Measurements from ENCODE around the gene EXOSC7. TPM values are rescaled to one million over a fixed set of nuclear protein-coding genes. Genes with fewer than 3 reads are reported as not detected.
A peak's percentile ranks its signal among the peaks of the same experiment; 100 is the strongest.

EXOSC7 gene
- polyA plus RNA-seq, 1 of the 3 experiments (the other 2 are of a cell fraction) = 83.5 TPM

DNA sequence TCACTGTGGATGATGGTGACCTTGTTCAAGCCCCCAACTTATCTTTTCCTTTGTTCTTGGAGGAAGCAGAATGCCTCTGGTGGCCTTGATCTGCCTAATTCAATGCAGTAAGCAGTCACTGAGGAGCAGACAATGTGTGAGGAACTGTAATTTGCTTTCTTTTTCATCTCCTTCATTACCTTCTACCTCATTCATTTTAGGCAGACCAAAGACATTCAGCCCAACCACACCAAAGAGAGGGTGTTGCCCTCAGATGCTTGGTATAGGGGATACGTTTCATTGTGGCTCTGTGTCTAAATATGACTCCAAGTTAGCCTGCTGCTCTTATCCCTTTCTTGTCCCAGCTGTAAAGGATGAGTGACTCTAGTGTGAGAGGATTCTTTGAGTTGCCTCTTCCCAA, 15.3 kb downstream of the EXOSC7 start (continued):
- TF ChIP-seq, protein P1, sequence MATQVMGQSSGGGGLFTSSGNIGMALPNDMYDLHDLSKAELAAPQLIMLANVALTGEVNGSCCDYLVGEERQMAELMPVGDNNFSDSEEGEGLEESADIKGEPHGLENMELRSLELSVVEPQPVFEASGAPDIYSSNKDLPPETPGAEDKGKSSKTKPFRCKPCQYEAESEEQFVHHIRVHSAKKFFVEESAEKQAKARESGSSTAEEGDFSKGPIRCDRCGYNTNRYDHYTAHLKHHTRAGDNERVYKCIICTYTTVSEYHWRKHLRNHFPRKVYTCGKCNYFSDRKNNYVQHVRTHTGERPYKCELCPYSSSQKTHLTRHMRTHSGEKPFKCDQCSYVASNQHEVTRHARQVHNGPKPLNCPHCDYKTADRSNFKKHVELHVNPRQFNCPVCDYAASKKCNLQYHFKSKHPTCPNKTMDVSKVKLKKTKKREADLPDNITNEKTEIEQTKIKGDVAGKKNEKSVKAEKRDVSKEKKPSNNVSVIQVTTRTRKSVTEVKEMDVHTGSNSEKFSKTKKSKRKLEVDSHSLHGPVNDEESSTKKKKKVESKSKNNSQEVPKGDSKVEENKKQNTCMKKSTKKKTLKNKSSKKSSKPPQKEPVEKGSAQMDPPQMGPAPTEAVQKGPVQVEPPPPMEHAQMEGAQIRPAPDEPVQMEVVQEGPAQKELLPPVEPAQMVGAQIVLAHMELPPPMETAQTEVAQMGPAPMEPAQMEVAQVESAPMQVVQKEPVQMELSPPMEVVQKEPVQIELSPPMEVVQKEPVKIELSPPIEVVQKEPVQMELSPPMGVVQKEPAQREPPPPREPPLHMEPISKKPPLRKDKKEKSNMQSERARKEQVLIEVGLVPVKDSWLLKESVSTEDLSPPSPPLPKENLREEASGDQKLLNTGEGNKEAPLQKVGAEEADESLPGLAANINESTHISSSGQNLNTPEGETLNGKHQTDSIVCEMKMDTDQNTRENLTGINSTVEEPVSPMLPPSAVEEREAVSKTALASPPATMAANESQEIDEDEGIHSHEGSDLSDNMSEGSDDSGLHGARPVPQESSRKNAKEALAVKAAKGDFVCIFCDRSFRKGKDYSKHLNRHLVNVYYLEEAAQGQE (IDR thresholded peaks at IDR 0.05; ENCODE audit: low read depth, low read length) = no peak
- TF ChIP-seq POLR2AphosphoS5 (IDR thresholded peaks at IDR 0.05; ENCODE audit: low read depth, low read length) (no peak), TEAD4 (IDR thresholded peaks at IDR 0.05; ENCODE audit: borderline replicate concordance, insufficient read depth) (no peak), RFX5 (IDR thresholded peaks at IDR 0.05; ENCODE audit: low read length) (no peak), GATA2 (CRISPR knock-in tag; IDR thresholded peaks at IDR 0.05) (no peak), RCOR1 (IDR thresholded peaks at IDR 0.05; ENCODE audit: low read length) (no peak), JUND (IDR thresholded peaks at IDR 0.05) (no peak), NRF1 (IDR thresholded peaks at IDR 0.05; ENCODE audit: low read depth, low read length) (no peak)
- TF ChIP-seq, protein P2, sequence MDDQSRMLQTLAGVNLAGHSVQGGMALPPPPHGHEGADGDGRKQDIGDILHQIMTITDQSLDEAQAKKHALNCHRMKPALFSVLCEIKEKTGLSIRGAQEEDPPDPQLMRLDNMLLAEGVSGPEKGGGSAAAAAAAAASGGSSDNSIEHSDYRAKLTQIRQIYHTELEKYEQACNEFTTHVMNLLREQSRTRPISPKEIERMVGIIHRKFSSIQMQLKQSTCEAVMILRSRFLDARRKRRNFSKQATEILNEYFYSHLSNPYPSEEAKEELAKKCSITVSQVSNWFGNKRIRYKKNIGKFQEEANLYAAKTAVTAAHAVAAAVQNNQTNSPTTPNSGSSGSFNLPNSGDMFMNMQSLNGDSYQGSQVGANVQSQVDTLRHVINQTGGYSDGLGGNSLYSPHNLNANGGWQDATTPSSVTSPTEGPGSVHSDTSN (IDR thresholded peaks at IDR 0.05) = no peak

DNA sequence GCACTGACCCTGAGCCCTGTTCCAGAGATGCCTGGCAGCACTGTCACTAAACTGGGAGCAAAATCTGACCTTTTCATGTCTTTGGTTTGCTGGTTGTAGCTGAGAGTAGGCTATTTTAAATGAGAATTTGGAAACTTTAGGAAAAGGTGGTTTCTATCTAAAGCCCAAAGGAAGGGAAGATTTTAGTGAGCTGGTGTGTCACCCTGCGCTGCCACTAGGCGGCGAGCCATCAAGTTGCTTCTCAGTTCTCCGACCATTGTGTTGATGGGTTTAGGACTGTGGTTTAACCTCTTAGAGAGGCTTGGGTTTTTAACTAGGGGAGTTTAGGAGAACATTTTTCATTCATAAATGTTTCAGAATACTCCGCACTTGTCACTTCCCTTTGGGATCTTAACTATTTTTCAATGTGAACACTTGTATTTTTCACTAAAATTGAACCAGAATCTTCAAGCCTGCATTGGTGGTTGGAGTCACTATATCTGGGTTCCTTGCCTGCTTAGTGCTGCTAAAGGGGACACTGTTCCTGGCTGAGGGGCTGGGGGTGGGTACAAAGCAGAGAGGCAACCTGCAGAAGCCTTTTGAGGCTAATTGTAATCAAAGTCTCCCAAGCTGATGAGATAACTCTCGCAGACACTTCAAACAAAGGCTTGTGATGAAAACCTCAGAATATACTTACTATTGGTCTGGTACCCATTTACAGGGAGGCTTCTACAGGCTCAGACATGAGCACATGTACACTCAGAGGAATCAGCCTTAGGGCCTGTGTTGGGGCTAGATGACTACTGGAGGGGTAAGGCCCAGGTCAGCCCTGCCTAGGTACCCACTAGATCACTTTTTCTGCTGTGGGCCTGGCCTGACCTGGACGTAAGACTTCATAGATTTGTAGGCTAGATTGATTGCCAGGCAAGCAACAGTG, 16.8 kb downstream of the EXOSC7 start:
- Histone ChIP-seq H3K36me3 (replicated peaks in 1 of 2; ENCODE audit: control insufficient read depth in 1 of 2, insufficient read depth in 2 of 2, low read length in 1 of 2) (peaks cover 8 to 41% of the 10 kb centered on the region in 2 experiments), H3K79me2 (ENCODE audit: insufficient read depth) (peaks cover 13% of the 10 kb centered on the region; the same call in 1 of the 2 replicates), H3K27me3 (ENCODE audit: insufficient read depth) (no peaks in the 10 kb centered on the region), H3F3A (replicated peaks; ENCODE audit: insufficient read depth) (no peaks in the 10 kb centered on the region), H4K20me1 (ENCODE audit: insufficient read depth) (0 out of 2 replicates have a peak, but pooled peaks cover 5% of the 10 kb centered on the region), H3K4me3 (ENCODE audit: low read depth in 2 of 2, low read length in 1 of 2) (peak overlapping the region in 1 of 2 experiments; percentile 35; a peak in 1 of 4 replicates), H2AFZ (ENCODE audit: low read depth) (no peak overlapping the region), H3K9me3 (no peaks in the 10 kb centered on the region), H3K27ac (ENCODE audit: low read depth in 2 of 2, low read length in 1 of 2) (0 out of 4 replicates have a peak overlapping the region, but pooled peaks of 1 of the 2 experiments have one; percentile 30), H3K4me1 (ENCODE audit: control insufficient read depth in 1 of 2, insufficient read depth in 2 of 2, low read depth in 1 of 2, low read length in 1 of 2) (peaks cover 31 to 34% of the 10 kb centered on the region in 2 experiments; a peak in 3 of 4 replicates), H3K4me2 (no peak overlapping the region), H3K9ac (no peak overlapping the region), H3K9me2 (no peaks in the 10 kb centered on the region)
- POLR2A ChIA-PET = no interaction called here
- TF ChIP-seq TAF1 (IDR thresholded peaks at IDR 0.05; ENCODE audit: borderline replicate concordance, low read depth, low read length) (no peak), RAD21 (IDR thresholded peaks at IDR 0.05; ENCODE audit: low read length) (peak; percentile 37; the same call in 1 of the 2 replicates), SMC3 (IDR thresholded peaks at IDR 0.05; ENCODE audit: low read depth, low read length) (peak; percentile 23; the same call in 1 of the 2 replicates), GABPA (IDR thresholded peaks at IDR 0.05; ENCODE audit: low read depth) (no peak)
- TF ChIP-seq, protein P3, sequence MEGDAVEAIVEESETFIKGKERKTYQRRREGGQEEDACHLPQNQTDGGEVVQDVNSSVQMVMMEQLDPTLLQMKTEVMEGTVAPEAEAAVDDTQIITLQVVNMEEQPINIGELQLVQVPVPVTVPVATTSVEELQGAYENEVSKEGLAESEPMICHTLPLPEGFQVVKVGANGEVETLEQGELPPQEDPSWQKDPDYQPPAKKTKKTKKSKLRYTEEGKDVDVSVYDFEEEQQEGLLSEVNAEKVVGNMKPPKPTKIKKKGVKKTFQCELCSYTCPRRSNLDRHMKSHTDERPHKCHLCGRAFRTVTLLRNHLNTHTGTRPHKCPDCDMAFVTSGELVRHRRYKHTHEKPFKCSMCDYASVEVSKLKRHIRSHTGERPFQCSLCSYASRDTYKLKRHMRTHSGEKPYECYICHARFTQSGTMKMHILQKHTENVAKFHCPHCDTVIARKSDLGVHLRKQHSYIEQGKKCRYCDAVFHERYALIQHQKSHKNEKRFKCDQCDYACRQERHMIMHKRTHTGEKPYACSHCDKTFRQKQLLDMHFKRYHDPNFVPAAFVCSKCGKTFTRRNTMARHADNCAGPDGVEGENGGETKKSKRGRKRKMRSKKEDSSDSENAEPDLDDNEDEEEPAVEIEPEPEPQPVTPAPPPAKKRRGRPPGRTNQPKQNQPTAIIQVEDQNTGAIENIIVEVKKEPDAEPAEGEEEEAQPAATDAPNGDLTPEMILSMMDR (IDR thresholded peaks at IDR 0.05) = peak; percentile 68
- TF ChIP-seq, protein P4, sequence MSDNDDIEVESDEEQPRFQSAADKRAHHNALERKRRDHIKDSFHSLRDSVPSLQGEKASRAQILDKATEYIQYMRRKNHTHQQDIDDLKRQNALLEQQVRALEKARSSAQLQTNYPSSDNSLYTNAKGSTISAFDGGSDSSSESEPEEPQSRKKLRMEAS (IDR thresholded peaks at IDR 0.05; ENCODE audit: low read depth) = no peak
- WGBS (ENCODE audit: low lambda C conversion rate) = 72% methylated on average over 7 of the region's 7 CpGs
- CTCF ChIA-PET = interaction anchor here (0.6 to 3.1 kb wide), 15 partner anchors 9 to 687 kb away, joined by 3 to 17 read pairs (median 4); partner anchors contain the start of genes EXOSC7 and ZDHHC3
- peak; percentile 36 for DNase-seq
